Suprapubic skin (tissue), 4 donors: Measurements from ENCODE around the gene EZR. TPM values are rescaled to one million over a fixed set of nuclear protein-coding genes. Genes with fewer than 3 reads are reported as not detected.

Experiments
- DNase-seq, 2 donors: peaks; one replicate each; pipeline ENCODE4 v3.0.0-alpha.2; 2019; ENCODE audit warnings: low spot score in 2 of 2
- H3K27ac ChIP-seq: fragments of 200-600 bp; sonication (generic); one replicate; pipeline ENCODE4 v1.5.1; 2019
- H3K27me3 ChIP-seq: fragments of 200-600 bp; sonication (generic); one replicate; pipeline ENCODE4 v1.5.1; 2019
- H3K36me3 ChIP-seq: fragments of 200-600 bp; sonication (generic); one replicate; pipeline ENCODE4 v1.5.1; 2019
- H3K4me1 ChIP-seq: fragments of 200-600 bp; sonication (generic); one replicate; pipeline ENCODE4 v1.5.1; 2019
- H3K4me3 ChIP-seq: fragments of 200-600 bp; sonication (generic); one replicate; pipeline ENCODE4 v1.5.1; 2019; ENCODE audit warnings: mild to moderate bottlenecking
- H3K9me3 ChIP-seq: fragments of 200-600 bp; sonication (generic); one replicate; pipeline ENCODE4 v1.5.1; 2019
- EP300 ChIP-seq: sonication (generic); formaldehyde crosslinking; IDR thresholded peaks from one replicate; pipeline ENCODE4 v1.6.1; 2017; ENCODE audit warnings: antibody characterized with exemption
- POLR2A ChIP-seq, 2 donors: fragments of 450-650 bp; IDR thresholded peaks; one replicate each; pipeline ENCODE4 v1.6.1; 2017; ENCODE audit warnings: antibody characterized with exemption in 2 of 2, mild to moderate bottlenecking in 2 of 2, moderate library complexity in 2 of 2
- POLR2AphosphoS5 ChIP-seq, 3 donors: sonication (generic); formaldehyde crosslinking; IDR thresholded peaks; one replicate each; pipeline ENCODE4 v1.6.1; 2017; ENCODE audit warnings: antibody characterized with exemption in 3 of 3
- WGBS: methylation state at CpG from one replicate; pipeline ENCODE4 v1.1.5; 2018; 5-methylcytosine and 5-hydroxymethylcytosine counted together
- total RNA-seq, 4 donors: library from RNA; depleted of rRNA; stranded (reverse); fragments of >200 nt; gene quantifications; one replicate each; pipeline ENCODE4 v1.1.0, GENCODE V29; 2016
- TF ChIP-seq, protein P1 (sequence below), 2 donors: fragments of 200-600 bp in 1 of 2; fragments of 450-650 bp in 1 of 2; sonication (generic) in 1 of 2; IDR thresholded peaks; one replicate each; pipeline ENCODE4 v1.5.1; 2016 to 2019; ENCODE audit warnings: antibody characterized with exemption in 2 of 2, mild to moderate bottlenecking in 1 of 2, moderate library complexity in 1 of 2

The EZR gene
- total RNA-seq, 4 donors from 2014 or later: 154 to 394 (median 238) TPM

DNA sequence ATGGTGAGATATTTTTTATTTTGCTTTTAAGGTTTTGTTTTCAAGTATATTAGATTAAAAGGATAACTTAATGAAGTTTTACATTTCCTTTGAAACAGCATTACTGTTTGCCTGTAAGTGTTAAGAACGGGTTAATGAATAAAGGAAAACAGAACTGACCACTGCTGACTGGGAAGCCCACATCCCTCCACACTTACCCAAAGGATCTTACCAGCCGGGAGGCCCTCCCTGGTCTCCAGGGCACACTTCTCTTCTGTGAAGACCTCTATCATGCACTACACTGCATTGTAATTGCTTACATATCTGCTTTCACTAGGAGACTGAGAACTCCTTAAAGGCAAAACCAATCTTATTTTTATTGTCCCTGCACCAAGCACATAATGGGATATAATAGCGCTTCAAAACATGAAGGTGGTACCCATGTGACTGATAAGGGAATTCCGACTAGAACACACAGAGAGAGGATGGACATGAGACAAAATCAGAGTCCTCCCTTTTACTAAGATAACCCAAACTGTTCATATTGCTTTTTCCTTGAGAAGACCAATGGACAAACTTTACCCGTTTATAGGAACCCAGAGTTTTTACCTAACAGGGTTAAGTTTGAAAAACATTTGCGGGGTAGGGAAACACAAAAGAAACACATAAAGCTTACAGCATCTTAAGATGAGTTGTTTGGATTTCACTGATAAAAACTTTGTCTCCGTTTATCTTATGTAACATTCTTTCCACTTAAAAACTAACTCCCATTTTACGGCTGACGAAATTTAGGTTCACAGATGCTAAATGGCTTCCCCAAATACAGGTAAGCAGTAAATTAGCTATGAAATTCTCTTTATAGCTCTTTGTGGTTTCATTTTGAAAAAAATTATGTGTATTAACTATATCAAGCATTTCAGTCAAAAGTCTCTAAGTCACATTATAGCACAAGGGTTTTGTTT lies 8.7 kb downstream of the EZR start:
- no peak overlapping the region for H3K27ac ChIP-seq
- WGBS: 74% methylated on average over 9 of the region's 9 CpGs
- H3K36me3 ChIP-seq: peaks cover 4% of the 10 kb centered on the region
- H3K27me3 ChIP-seq: no peaks in the 10 kb centered on the region
- TF ChIP-seq, protein P1, sequence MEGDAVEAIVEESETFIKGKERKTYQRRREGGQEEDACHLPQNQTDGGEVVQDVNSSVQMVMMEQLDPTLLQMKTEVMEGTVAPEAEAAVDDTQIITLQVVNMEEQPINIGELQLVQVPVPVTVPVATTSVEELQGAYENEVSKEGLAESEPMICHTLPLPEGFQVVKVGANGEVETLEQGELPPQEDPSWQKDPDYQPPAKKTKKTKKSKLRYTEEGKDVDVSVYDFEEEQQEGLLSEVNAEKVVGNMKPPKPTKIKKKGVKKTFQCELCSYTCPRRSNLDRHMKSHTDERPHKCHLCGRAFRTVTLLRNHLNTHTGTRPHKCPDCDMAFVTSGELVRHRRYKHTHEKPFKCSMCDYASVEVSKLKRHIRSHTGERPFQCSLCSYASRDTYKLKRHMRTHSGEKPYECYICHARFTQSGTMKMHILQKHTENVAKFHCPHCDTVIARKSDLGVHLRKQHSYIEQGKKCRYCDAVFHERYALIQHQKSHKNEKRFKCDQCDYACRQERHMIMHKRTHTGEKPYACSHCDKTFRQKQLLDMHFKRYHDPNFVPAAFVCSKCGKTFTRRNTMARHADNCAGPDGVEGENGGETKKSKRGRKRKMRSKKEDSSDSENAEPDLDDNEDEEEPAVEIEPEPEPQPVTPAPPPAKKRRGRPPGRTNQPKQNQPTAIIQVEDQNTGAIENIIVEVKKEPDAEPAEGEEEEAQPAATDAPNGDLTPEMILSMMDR (IDR thresholded peaks at IDR 0.05): no peak
- TF ChIP-seq EP300 (no peak), POLR2A (IDR thresholded peaks at IDR 0.05) (no peak), POLR2AphosphoS5 (IDR thresholded peaks at IDR 0.05) (no peak)
- no peak overlapping the region for H3K4me3 ChIP-seq
- no peaks in the 10 kb centered on the region for H3K9me3 ChIP-seq
- peaks cover 90% of the 10 kb centered on the region for H3K4me1 ChIP-seq
- DNase-seq: no peak

DNA sequence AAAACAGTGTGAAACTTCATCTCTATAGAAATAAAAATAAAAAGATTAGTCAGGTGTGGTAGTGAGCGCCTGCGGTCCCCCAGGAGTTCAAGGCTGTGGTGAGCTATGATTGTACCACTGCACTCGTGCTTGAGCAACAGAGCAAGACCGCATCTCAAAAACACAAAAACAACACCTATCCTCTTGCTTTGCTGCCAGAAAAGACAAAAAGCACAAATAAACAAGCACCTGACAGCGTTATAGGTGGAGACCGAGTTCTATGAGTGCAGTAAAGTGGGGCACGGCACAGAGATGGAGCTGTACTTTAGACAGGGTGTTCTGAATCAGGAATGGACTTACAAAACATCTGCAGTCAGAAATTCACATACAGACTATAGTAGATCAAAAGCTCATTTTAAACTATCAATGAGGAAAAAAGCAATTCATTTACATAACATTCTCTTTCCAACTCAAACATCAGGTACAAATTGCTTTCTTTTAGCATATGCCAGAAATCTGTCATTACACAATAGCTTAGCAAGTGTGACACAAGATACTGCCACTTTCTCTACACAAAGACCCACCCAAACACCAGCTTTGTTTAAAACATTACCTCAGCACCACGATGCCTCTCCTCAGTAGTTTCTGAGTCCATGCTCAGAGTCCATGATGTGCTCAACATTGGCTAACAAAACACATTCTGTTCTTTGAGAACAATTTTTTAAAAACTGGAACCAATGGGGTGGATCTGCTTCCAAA lies 10.1 kb downstream of the EZR start:
- Histone ChIP-seq H3K4me1 (peaks cover 82% of the 10 kb centered on the region), H3K4me3 (no peak overlapping the region), H3K36me3 (peaks cover 4% of the 10 kb centered on the region), H3K9me3 (no peaks in the 10 kb centered on the region), H3K27me3 (no peaks in the 10 kb centered on the region), H3K27ac (no peak overlapping the region)
- WGBS: 59% methylated on average over 8 of the region's 8 CpGs
- DNase-seq: no peak
- TF ChIP-seq EP300: no peak
- TF ChIP-seq, protein P1 (IDR thresholded peaks at IDR 0.05): no peak
- no peak for TF ChIP-seq POLR2AphosphoS5 (IDR thresholded peaks at IDR 0.05)
- no peak for TF ChIP-seq POLR2A (IDR thresholded peaks at IDR 0.05)

DNA sequence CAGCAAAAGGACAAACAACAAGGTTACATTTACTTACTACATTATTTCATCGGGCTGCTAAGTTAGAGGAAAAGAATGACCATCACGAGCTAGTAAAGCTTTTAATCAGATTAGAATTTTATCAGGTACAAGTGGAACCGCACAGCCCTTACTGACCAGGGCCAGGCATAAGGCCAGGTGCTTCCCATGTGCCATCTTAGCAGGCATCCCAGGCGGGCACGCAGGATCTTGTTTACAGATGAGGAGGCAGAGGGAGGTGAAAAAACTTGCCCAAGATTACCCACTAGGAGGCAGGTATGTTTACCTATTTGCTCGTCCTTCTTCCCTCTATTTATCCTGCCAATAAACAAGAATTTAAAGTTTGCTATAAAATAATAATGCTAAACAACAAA lies 10.7 kb downstream of the EZR start:
- H3K4me3 ChIP-seq: no peak overlapping the region
- peaks cover 4% of the 10 kb centered on the region for H3K36me3 ChIP-seq
- WGBS: 58% methylated on average over 6 of the region's 6 CpGs
- peaks cover 82% of the 10 kb centered on the region for H3K4me1 ChIP-seq
- TF ChIP-seq POLR2AphosphoS5 (IDR thresholded peaks at IDR 0.05) (no peak), EP300 (no peak), POLR2A (IDR thresholded peaks at IDR 0.05) (no peak)
- TF ChIP-seq, protein P1 (IDR thresholded peaks at IDR 0.05): no peak
- H3K27ac ChIP-seq: no peak overlapping the region
- H3K27me3 ChIP-seq: no peaks in the 10 kb centered on the region
- H3K9me3 ChIP-seq: no peaks in the 10 kb centered on the region
- DNase-seq: no peak

DNA sequence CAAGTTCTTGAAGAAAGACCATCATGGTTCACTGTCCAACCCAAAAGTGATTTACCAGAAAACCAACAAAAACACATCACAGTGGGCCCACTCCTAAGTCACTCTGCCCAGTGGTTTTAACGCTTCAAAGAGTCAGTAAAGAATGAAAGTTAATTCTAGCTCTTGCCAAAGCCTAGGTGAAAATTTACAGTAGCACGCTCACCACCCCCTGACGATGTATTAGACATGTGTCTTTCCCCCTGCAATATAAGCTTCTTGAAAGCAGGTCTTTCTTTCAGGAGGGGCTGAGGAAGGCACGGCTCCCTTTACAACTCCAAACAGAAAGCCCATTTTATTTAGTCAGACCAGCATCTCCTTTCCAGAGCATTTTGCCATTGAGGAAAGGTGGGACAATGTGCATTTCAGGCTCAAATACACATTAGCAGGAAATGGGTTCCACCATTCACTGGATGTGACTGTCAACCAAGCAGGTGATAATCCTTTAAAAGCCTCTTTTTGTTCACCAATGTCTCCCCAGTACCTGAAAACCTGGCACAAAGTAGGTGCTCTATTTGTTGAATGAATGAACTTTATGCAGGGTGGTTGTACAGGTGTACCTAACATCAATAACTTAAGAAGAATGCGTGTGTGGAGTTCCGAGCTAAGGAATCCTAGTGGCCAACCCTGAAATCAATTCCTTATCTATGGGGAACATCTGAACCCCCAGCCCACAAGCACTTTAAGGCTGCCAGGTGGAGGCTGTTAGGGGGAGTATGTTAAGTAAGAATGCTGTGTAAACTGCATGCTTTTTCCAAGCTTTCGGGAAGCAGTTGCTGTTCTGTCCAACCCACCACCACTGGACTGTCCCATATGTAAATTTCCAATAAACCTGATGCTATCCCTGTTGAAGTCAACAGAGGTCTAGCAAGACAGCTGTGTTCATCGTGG lies 11.4 kb downstream of the EZR start:
- Histone ChIP-seq H3K27me3 (no peaks in the 10 kb centered on the region), H3K27ac (no peak overlapping the region), H3K36me3 (peaks cover 4% of the 10 kb centered on the region), H3K4me1 (peaks cover 81% of the 10 kb centered on the region), H3K4me3 (no peak overlapping the region), H3K9me3 (no peaks in the 10 kb centered on the region)
- WGBS: 79% methylated on average over 8 of the region's 8 CpGs
- TF ChIP-seq POLR2A (IDR thresholded peaks at IDR 0.05): no peak
- TF ChIP-seq, protein P1 (IDR thresholded peaks at IDR 0.05): no peak
- no peak for TF ChIP-seq POLR2AphosphoS5 (IDR thresholded peaks at IDR 0.05)
- no peak for TF ChIP-seq EP300
- no peak for DNase-seq
